Measurements from ENCODE around the gene JMJD1C.
A peak's percentile ranks its signal among the peaks of the same experiment; 100 is the strongest.
"Not testable (repeated sequence)": the region's sequence is repeated elsewhere in the genome, so short reads cannot be mapped to it uniquely, and the experiment has no call there.

The JMJD1C gene

DNA sequence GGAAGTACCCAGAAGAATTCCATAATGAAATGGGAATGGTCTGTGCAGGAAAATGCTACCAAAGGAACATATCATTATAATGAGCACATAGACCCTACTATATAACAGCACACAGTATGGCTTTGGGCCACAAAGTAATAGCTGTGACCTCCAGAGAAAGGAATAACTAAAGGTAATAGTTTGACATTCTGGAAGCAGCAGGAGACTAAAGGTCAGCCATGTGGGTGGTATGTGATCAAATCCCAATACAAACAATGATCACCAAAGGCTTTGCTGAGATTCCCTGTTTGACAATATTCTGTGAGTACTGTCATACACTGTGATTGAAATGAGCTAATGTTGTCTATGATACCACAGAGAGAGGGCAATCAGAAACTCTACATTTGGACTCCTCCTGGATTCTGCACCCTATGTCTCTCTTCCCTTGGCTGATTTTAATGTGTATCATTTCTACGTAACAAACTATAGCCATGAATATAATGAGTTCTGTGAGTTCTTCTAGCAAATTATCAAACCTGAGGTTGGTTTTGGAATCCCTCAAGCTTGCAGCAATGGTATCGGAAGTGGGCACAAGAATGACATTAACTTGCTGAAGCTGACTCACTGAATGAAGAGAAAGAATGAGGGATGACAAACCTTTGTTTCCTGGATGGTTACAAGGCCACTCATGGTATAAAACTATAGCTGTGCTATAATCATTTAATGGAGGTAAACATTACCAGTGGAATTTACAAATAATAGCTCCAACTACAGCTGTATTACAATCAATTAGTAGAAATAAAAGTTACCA is 99.6 kb downstream of the JMJD1C start:
- DNase-seq (ENCODE audit: low spot score): peak; percentile 6

DNA sequence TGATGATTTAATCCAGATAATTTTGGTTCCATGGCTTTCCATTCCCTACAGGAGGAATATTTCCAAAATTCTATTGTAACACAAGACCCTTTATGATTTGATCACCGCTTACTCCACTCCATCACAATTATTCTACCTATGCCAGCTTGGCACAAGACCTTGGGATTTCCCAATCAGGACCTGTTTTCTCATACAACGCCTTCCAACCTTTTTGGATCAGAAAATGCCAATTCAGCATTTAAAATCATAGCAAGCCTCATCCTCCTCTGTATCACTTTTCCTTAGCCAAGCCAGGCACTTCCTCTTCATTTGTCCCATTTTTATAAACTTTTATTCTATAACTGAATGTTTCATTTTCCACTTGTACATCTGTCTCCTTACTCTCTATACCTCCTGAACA is 100.9 kb downstream of the JMJD1C start:
- DNase-seq (ENCODE audit: low spot score): no peak

DNA sequence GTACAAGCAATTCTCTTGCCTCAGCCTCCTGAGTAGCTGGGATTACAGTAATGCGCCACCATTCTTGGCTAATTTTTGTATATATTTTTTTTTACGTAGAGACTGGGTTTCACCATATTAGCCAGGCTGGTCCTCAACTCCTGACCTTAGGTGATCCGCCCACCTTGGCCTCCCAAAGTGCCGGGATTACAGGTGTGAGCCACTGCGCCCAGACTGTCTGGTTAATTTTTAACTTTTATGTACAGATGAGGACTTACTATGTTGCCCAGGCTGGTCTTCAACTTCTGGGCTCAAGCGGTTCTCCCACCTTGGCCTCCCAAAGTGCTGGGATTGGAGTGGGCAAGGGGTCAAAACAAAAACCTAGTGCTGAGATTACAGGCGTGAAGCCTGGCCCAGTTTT is 101.8 kb downstream of the JMJD1C start:
- DNase-seq (ENCODE audit: low spot score): no peak

DNA sequence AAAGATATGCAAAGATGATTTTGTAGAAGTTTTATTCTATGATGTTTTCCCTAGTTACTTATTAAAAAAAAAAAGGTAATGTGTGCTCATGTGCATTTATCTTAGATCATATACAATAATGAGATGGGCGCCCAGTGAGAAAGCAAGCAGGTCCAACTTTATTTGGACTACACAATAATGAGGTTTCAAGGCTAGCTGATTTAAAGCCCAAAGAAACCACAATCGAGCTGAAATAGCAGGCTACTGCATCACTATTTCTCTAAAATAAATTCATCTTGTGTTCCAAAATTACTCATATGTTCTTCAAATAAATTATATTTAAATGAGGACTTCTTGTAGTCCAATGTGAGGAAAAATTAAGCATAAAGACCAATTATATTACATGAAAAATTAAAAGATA is 110.1 kb downstream of the JMJD1C start:
- DNase-seq (ENCODE audit: low spot score): no peak

DNA sequence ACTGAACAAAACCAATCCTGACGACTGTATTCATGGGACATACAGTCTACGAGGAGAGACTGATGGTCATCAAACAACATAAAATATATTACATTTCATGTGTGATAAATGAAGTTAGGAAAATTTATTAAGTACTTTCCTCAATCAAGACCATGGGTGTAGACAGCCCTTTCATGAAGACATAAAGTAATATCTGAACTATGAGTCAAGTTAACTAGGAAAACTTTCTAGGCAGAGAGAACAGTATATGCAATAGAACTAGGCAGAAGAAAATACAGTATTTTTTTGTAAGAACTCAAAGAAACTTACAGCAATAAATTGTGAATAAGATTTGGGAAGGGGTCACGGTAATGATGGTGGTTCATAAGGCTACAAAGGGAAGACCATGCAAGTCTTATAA is 112.8 kb downstream of the JMJD1C start:
- DNase-seq (ENCODE audit: low spot score): no peak

DNA sequence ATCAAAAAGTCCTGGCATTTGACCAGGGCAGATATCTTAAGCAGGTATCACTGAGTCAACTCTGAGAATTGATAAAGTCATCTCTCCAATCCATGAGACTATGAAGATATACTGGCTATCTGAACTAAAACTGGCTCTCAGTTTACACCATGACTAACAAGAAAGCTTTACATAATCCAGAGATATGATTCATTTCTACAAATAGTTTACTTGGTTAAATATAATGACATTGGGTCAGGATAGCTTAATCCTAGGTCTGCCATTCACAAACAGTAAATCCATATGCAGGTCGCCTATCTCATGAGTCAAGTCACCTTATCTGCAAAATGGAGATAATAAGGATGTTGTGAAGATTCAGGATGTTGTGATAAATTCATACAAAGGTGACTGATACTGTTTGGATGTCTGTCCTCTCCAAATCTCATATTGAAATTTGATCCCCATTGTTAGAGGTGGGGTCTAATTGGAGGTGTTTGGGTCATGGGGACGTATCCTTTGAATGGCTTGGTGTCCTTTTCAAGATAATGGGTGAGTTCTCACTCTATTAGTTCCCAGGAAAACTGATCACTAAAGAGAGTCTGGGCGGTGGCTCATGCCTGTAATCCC is 117.4 kb downstream of the JMJD1C start:
- no peak for DNase-seq (ENCODE audit: low spot score)

DNA sequence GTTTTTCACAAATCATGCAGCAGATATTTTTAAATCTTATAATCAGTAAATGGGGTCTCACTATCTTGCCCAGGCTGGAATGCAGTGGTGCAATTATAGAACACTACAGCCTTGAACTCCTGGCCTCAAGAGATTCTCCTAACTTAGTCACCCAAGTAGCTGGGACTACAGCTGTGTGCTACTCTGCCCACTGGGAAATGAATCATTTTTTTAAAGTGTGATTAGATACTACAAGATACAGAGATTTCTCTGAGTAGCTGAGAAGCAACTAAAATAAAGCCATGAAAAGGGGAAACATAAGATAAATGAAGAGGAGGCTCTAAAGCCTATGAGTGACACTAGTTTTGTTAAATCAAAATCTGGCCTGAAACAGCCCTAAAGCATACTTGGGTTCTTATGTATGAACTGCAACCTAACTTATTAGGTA is 119.7 kb downstream of the JMJD1C start:
- DNase-seq (ENCODE audit: low spot score): no peak

DNA sequence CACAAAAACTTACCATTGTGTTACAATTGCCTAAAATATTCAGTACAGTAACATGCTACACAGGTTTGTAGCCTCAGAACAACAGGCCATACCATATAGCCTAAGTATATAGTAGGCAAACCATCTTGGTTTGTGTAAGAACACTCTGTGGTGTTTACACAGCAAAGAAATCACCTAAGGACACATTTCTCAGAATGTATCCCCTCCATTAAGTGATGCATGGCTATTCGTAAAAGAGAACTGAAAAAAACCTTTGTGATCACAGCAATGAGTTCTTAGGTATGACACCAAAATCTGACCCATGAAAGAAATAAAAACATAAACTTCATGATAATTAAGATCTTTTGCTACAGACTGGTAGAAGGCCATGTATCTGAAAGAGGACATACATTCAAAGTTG is 121.5 kb downstream of the JMJD1C start:
- no peak for DNase-seq (ENCODE audit: low spot score)

DNA sequence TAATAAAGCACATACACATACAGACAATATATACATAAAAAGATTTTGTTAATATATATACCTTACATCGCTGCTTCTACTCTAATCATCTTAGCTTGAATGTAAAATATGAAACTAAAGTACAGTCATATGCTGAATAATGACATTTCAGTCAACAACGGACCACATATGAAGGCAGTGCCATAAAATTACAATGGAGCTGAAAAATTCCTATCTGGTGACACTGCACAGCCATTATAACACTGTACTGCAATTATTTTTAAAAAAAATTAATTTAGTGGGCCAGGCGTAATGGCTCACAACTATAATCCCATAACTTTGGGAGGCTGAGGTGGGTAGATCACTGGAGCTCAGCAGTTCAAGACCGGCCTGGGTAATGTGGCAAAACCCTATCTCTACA is 122.3 kb downstream of the JMJD1C start:
- no peak for DNase-seq (ENCODE audit: low spot score)

DNA sequence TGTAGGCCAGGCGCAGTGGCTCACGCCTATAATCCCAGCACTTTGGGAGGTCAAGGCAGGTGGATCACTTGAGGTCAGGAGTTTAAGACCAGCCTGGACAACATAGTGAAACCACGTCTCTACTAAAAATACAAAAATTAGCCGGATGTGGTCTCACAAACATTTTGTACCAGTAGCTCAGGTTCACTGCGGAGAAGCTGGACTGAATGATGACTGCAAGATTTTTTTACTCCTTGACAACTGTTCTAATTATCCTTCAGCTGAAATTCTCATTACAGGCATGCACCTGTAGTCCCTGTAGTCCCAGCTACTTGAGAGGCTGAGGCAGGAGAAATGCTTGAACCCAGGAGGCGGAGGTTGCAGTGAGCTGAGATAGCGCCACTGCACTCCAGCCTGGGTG is 126.1 kb downstream of the JMJD1C start:
- not testable (repeated sequence) for DNase-seq (ENCODE audit: low spot score)

DNA sequence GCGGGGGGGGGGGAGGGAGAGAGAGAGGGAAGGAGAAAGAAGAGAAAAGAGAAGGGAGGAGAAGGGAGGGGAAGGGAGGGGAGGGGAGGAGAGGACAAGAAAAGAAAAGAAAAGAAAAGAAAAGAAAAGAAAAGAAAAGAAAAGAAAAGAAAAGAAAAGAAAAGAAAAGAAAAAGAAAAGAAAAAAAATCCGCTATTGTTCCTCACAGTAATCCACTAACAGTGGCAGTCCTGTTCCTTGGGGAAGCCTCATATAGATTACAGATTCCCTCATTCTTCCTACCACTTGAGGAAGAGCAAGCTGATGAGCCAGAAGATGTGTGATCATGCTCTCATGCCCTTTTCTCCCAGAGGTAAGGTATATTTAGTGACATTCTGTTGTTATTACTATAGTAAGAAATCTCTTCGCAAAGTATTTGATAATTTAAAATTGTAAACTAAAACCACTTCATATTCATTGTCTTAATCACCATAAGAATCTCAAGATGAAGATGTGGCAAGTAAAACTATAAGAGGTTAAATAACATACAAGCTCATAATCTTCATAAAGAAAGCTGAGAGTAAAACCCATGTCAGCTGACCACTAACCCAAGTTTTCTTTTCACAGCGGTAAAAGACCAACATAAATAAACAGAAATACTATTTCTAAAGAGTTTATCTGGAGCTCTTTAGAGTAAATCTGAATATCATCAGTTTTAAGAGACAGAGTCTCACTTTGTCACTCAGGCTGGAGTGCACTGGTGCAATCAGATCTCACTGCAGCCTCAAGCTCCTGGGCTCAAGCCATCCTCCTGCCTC is 128.1 kb downstream of the JMJD1C start:
- no peak for DNase-seq (ENCODE audit: low spot score)

DNA sequence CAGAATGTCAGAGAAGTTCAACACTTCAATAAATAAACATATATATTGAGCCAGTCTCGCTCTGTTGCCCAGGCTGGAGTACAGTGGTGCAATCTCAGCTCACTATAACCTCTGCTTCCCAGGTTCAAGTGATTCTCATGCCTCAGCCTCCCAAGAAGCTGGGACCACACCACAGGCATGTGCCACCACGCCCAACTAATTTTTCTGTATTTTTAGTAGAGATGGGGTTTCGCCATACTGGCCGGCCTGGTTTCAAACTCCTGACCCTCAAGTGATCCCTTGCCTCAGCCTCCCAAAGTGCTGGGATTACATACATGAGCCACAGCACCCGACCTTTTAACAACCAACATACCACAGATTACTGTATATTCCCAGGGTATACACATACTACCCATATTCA is 134.2 kb downstream of the JMJD1C start:
- DNase-seq (ENCODE audit: low spot score): no peak

DNA sequence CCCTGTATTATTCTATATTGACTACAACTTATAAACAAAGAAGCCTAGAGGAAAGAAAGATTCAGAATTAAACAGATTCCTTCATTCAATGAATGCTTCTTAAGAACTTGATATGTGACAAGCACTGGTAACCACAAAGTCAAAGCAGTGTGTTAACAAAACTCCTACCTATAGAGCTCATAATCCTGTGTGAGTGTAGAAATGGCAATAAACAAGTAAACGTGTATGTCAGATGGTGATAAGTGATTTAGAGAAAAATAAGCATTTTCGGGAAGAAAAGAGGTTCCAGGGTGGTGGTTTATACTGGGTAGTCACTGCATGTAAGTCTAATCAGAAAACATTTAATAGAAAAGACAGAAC is 141.3 kb downstream of the JMJD1C start:
- no peak for DNase-seq (ENCODE audit: low spot score)

DNA sequence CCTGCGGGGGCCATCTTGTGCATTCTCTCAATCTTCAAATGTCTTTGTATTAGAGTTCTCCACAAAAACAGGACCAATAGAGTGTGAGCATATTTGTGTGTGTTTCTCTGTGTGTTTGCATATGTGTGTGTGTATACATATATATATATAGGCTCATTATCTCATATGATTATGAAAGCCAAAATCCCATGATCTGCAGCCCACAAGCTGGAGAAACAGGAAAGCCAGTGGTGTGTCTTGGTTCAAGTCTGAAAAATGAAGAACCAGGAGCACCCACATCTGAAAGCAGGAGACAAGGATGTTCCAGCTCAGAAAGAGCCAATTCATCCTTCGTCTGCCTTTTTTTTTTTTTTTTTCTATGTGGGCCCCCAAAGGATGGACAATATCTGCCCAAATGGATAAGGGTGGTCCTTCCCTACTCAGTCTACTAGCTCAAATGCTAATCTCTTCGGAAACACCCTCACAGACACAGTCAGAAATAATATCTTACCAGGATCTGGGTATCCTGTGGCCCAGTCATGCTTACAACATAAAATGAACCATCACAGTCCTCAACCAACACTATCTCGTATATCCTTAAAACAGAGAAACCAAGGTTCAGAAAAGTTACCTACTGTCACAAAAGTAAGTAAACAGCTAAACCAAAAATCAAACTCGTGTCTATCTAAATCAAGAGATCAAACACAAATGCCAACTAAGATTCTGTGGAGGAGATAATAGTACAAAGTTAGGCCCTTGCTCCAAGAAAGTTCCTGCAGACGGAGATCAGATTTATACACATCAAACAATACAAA is 141.9 kb downstream of the JMJD1C start:
- no peak for DNase-seq (ENCODE audit: low spot score)

DNA sequence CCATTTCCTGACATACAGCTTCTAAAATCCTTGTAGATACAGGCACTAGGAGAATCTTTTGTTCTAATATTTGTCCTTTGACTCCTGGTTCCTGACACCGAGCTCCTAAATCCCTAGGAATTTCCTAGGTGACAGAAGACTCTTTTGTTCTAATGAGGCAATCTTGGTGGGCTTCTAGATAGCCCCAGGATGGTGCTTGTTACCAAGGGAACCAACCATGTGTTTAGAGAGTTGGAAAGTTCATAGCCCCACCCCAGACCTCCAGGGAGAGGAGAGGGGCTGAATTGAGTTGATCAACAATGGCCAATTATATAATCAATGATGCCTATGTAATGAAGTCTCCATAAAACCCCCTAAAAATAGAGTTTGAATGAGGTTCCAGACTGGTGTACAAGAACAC is 145.1 kb downstream of the JMJD1C start:
- peak; percentile 13 for DNase-seq (ENCODE audit: low spot score)

DNA sequence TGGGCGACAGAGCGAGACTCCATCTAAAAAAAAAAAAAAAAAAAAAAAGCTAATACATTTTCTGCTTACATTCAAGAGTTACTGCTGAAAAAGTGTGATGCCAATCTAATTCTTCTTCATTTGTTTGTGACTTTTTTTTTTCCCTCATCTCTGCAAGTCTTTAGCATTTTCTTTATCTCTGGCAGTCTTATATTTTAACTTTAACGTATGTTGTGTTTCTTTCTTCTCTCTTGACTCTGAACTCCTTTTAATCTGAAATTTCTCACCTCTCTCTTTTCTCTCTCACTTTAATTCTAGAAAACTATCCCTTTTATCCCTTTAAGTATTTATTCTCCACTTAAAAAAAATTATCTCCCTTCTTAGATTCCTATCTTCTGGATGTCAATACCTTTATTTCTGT is 146.5 kb downstream of the JMJD1C start:
- DNase-seq (ENCODE audit: low spot score): no peak

DNA sequence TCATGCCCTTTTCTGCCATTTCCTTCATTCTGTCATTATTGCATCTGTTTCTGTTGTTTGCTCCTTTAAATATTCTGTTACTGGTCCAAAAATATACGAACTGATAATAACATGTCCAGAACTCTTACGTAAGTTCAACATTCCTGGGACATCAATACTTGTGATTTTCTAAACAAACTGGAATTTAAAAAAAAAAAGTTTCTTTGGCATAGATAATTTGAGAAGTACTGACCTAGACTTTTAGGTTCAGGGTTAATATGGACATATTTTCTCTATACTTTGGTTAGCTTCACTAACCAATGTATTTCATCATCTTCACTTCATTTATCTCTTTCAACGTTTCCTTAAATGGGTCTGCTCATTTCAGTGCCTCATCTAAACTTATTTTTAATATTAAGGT is 147.3 kb downstream of the JMJD1C start:
- no peak for DNase-seq (ENCODE audit: low spot score)

DNA sequence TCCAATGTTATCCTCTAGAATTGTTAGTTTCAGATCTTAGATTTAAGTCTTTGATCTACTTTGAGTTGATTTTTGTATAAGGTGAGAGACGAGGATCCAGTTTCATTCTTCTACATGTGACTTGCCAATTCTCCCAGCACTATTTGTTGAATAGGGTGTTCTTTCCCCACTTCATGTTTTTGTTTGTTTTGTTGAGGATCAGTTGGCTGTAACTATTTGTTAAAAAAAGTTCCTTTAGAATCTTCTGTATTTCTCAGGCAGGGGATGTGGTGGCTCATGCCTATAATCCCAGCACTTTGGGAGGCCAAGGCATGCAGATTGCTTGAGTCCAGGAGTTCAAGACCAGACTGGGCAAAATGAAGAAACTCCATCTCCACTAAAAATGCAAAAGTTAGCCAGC is 151.8 kb downstream of the JMJD1C start:
- DNase-seq (ENCODE audit: low spot score): no peak

DNA sequence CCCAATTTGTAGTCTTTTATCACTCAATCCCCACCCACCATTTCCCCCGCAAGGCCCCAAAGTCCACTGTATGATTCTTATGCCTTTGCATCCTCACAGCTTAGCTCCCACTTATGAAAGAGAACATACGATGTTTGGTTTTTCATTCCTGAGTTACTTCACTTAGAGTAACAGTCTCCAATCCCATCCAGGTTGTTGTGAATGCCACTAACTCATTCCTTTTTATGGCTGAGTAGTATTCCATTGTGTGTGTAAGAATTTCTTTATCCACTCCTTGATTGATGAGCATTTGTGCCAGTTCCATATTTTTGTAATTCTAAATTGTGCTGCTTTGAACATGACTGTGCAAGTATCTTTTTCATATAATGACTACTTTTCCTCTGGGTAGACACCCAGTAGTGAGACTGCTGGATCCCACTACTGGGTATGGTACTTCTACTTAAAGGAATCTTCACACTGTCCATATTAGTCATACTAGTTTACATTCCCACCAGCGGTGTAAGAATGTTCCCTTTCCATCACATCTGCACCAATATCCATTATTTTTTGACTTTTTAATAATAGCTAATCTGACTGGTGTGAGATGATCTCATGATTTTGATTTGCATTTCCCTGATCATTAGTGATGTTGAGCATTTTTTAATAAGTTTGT is 152.6 kb downstream of the JMJD1C start:
- DNase-seq (ENCODE audit: low spot score): no peak

DNA sequence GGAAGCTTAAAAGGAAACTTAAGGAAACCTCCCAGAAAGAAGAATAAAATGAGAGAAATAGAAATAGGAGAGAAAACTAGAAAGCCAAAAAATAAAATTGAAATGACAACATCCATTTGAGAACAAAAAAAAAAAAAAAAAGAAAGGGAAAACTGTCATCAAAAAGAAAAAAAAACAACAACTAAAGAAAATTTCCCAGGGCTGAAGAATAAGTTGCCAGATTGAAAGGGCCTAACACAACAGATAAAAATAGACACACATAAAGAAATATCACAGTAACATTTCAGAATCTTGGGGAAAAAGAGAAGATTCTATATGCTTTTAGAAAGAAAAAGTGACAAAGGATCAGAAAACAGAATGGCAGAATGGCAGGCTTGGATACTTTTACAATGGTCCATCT is 157.1 kb downstream of the JMJD1C start:
- no peak for DNase-seq (ENCODE audit: low spot score)

DNA sequence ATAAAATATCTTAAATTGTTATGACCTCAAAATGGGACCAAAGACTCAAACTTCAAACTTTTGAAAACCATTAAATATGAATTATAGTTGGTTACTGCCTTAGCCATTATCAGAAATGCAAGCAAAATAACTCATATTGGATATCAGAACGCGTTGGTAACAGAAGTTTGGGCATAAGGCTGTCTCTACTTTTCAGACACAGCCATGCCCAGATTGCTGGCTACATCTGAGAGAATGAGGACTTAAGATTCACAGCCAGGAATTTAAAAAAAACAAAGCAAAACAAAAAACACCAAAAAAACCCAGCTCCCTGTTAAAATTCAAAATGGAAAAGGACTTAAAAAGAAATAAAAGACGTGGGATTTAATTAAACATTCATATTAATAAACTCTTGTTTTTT is 161.6 kb downstream of the JMJD1C start:
- DNase-seq (ENCODE audit: low spot score): no peak

DNA sequence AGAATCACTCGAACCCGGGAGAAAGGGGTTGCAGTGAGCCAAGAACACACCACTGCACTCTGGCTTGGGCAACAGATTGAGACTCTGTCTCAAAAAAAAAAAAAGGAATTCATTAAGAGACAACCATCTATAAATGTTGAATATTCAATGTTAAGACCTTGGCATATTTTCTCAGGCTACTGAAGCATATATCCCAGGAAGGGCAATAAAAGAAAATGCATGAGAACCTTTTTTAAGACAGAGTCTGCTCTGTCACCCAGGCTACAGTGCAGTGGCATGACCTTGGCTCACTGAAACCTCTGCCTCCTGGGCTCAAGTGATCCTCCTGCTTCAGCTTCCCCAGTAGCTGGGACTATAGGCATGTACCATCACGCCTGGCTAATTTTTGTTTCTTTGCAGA is 165.0 kb downstream of the JMJD1C start:
- DNase-seq (ENCODE audit: low spot score): no peak

Measured in iPS-NIHi11 (cell line).